GM10266 (cell line): ENCODE measurements around the gene AGMO.
"Not testable (repeated sequence)": the region's sequence is repeated elsewhere in the genome, so short reads cannot be mapped to it uniquely, and the experiment has no call there.

Experiments used
- DNase-seq: peaks from one replicate; pipeline ENCODE4 v3.0.0; 2012; ENCODE audit errors: extremely low spot score
- TF ChIP-seq, protein P1 (sequence below): IDR thresholded peaks from 2 replicates; pipeline ENCODE4 v1.5.1; 2012; ENCODE audit warnings: mild to moderate bottlenecking, low read depth; ENCODE audit not compliant: control insufficient read depth, insufficient read depth; ENCODE audit errors: missing control alignments

AGMO gene

DNA sequence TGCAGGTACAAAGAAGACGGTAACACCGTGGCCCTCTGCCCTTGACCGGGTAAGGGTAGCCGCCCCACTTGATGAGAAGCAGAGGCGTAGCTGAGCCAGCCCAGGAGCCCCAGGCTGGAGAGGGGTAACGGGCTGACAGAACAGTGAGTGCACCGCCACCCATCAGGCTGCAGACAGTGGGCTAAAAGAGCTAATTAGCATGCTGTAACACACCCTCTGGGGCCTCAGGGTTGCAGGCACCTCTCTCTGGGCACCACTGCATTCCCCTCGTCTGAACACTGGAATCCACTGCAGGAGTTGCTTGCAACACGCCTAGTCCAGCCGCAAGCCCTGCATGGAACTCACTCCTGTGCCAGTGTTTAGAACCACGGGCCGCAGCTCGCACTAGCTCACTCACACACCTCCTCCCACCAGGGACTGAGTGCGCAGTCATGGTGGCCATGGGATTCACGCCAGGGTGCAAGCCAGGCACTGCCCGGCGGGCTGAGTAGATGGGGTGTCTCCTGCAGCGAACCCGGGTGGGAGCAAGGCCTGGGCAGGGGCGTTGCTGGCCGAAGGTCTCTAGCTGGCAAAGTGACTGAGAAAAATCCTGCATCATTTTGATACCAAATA is 36.1 kb downstream of the AGMO start:
- TF ChIP-seq, protein P1, sequence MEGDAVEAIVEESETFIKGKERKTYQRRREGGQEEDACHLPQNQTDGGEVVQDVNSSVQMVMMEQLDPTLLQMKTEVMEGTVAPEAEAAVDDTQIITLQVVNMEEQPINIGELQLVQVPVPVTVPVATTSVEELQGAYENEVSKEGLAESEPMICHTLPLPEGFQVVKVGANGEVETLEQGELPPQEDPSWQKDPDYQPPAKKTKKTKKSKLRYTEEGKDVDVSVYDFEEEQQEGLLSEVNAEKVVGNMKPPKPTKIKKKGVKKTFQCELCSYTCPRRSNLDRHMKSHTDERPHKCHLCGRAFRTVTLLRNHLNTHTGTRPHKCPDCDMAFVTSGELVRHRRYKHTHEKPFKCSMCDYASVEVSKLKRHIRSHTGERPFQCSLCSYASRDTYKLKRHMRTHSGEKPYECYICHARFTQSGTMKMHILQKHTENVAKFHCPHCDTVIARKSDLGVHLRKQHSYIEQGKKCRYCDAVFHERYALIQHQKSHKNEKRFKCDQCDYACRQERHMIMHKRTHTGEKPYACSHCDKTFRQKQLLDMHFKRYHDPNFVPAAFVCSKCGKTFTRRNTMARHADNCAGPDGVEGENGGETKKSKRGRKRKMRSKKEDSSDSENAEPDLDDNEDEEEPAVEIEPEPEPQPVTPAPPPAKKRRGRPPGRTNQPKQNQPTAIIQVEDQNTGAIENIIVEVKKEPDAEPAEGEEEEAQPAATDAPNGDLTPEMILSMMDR: no peak
- no peak for DNase-seq

DNA sequence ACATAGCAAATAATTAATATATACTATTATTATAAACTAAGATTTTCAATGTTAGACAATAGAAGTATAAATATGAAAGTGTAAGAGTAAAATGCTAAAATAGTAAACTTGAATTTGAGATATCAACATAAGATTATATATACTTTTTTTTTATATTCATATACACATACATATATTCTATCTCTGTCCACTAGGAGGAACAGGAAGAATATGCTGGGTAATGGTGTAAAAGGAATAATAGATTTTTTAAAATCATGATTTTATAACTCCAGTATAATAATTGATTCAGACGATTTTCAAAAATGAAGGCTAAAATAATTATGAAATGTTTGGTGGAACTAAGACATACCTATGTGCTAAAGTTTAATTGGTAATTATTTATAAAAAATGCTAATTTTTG is 37.7 kb downstream of the AGMO start:
- DNase-seq: no peak
- TF ChIP-seq, protein P1: no peak

DNA sequence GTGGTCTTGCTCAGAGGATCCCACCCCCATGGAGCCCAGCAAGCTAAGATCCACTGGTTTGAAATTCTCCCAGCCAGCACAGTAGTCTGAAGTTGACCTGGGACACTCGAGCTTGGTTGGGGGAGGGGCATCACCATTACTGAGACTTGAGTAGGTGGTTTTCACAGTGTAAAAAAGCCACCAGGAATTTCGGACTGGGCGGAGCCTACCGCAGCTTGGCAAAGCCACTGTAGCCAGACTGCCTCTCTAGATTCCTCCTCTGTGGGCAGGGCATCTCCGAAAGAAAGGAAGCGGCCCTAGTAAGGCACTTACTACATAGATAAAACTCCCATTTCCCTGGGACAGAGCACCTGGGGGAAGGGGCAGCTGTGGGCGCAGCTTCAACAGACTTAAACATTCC is 44.0 kb downstream of the AGMO start:
- not testable (repeated sequence) for DNase-seq

DNA sequence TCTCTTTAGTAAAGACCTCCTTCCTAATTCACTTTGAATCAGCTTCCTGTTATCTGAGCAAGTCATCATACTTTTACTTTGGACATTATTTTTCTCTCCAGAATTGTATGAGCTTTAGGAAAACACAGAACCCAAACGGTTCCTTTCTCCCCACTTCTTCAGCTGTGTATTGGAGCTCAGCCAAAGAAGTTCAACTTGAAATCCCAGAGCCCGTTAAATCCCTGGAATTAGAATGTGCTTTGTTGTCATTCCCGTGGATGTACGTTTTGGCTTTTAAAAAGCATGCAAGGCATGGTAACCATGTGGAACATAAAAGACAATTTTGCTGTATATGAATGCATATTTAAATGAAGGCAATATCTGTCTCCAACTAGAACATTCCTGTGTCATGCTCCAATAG is 46.6 kb downstream of the AGMO start:
- DNase-seq: no peak
- TF ChIP-seq, protein P1: no peak

DNA sequence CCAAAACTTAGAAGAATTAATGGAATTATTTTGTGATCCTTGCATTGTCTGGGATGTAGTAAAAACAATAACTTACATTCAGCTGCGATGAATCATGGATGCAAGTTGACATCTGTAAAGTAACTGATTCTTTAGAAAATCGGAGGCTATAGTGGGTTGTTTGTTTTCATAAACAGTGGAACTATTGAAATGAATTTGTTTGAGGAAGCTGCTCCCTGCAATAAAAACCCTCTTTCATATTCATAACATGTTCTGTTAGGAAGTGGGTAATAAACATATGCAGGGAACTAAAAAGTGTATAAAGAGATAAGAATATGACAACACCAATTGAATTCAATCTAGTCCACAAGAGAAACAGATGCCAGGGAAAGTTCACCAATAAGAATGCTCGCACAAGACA is 53.6 kb downstream of the AGMO start:
- no peak for DNase-seq
- TF ChIP-seq, protein P1: no peak

GRCh38 chr7:15507708-15508107 is 54.1 kb downstream of the AGMO start:
- DNase-seq: no peak

DNA sequence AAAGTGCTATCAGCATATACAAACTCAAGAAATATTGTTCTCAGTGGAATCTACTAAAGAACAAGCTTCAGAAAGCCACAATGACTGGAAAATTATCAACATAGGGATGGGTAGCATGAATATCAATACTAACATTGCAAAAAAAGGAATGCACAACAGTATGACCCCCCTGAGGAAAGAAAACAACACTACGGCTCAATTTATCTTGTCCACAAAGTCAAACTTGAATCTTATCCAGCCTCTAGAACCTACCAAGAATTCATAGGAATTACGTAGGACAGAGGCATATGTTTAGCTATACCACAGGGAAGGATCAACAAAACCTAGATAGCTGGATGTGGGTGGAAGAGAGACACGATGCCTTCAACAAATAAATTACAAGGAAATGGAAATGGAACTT is 54.6 kb downstream of the AGMO start:
- DNase-seq: no peak
- TF ChIP-seq, protein P1: no peak

More at GRCh38 chr7:15507708-15508107, 54.1 kb downstream of the AGMO start:
- TF ChIP-seq, protein P1: no peak

GRCh38 chr7:15505761-15506160 is 56.1 kb downstream of the AGMO start:
- TF ChIP-seq, protein P1: no peak
- DNase-seq: no peak
